GM23338 (cell line): ENCODE data around the gene EYA4. TPM values are rescaled to one million over a fixed set of nuclear protein-coding genes. Genes with fewer than 3 reads are reported as not detected.

Source experiments
- ATAC-seq: fragments of 200-7000 bp; cut with Tn5 transposase; 3 replicates; pipeline ENCODE4 v1.9.1; 2020
- DNase-seq: peaks from one replicate; pipeline ENCODE4 v3.0.0-alpha.2; 2015; ENCODE audit warnings: low spot score
- H2AFZ ChIP-seq: fragments of 200-600 bp; sonication (generic); 2 replicates; pipeline ENCODE4 v1.8.0; 2016; ENCODE audit warnings: antibody characterized with exemption, mild to moderate bottlenecking, moderate library complexity
- H3F3A ChIP-seq: fragments of 200-600 bp; sonication (generic); replicated peaks from 2 replicates; pipeline ENCODE4 v1.8.0; 2017; ENCODE audit warnings: antibody characterized with exemption, mixed run types, low read depth
- H3K27ac ChIP-seq: fragments of 200-600 bp; sonication (generic); 2 replicates; pipeline ENCODE4 v1.6.1; 2016; ENCODE audit warnings: low read depth
- H3K27me3 ChIP-seq: fragments of 200-600 bp; sonication (generic); 2 replicates; pipeline ENCODE4 v1.8.0; 2016; ENCODE audit warnings: mild to moderate bottlenecking, mixed run types, moderate library complexity; ENCODE audit not compliant: insufficient read depth
- H3K36me3 ChIP-seq: fragments of 200-600 bp; sonication (generic); 2 replicates; pipeline ENCODE4 v1.8.0; 2016; ENCODE audit warnings: mild to moderate bottlenecking; ENCODE audit not compliant: insufficient read depth
- H3K4me1 ChIP-seq: fragments of 200-600 bp; sonication (generic); 2 replicates; pipeline ENCODE4 v1.8.0; 2016; ENCODE audit warnings: mild to moderate bottlenecking, moderate library complexity; ENCODE audit not compliant: insufficient read depth
- H3K4me2 ChIP-seq: fragments of 200-600 bp; sonication (generic); 2 replicates; pipeline ENCODE4 v1.7.1; 2017; ENCODE audit warnings: mixed run types
- H3K4me3 ChIP-seq: fragments of 200-600 bp; sonication (generic); 2 replicates; pipeline ENCODE4 v1.6.1; 2016; ENCODE audit warnings: mixed run types
- H3K79me2 ChIP-seq: fragments of 200-600 bp; sonication (generic); replicated peaks from 2 replicates; pipeline ENCODE4 v1.8.0; 2017; ENCODE audit warnings: mild to moderate bottlenecking; ENCODE audit not compliant: insufficient read depth
- H3K9me2 ChIP-seq: fragments of 200-600 bp; sonication (generic); 2 replicates; pipeline ENCODE4 v1.8.0; 2017; ENCODE audit not compliant: insufficient read depth
- H4K20me1 ChIP-seq: fragments of 200-600 bp; sonication (generic); replicated peaks from 2 replicates; pipeline ENCODE4 v1.8.0; 2017; ENCODE audit warnings: mild to moderate bottlenecking; ENCODE audit not compliant: insufficient read depth
- H3K27ac Mint-ChIP-seq: 2 replicates; pipeline ENCODE4 v1.8.0; 2020; ENCODE audit warnings: inconsistent platforms, mild to moderate bottlenecking, moderate library complexity, mixed read lengths
- H3K27me3 Mint-ChIP-seq: 3 replicates; pipeline ENCODE4 v1.8.0; 2022; ENCODE audit warnings: low read depth, mild to moderate bottlenecking, moderate library complexity, mixed read lengths, inconsistent platforms; ENCODE audit not compliant: insufficient read depth, poor library complexity
- H3K36me3 Mint-ChIP-seq: 3 replicates; pipeline ENCODE4 v1.8.0; 2021; ENCODE audit warnings: low read depth, mild to moderate bottlenecking, inconsistent platforms, moderate library complexity, mixed read lengths
- H3K4me1 Mint-ChIP-seq: 3 replicates; pipeline ENCODE4 v1.8.0; 2020; ENCODE audit warnings: mild to moderate bottlenecking, inconsistent platforms, mixed read lengths
- H3K4me3 Mint-ChIP-seq: 3 replicates; pipeline ENCODE4 v1.8.0; 2021; ENCODE audit warnings: moderate library complexity, mild to moderate bottlenecking, inconsistent platforms, mixed read lengths
- H3K9me3 Mint-ChIP-seq: 3 replicates; pipeline ENCODE4 v1.8.0; 2020; ENCODE audit warnings: moderate library complexity, mild to moderate bottlenecking, inconsistent platforms, mixed read lengths
- CREB1 ChIP-seq: fragments of 250-450 bp; sonication (Bioruptor Pico); IDR thresholded peaks from 2 replicates; pipeline ENCODE4 v1.5.0; 2020; ENCODE audit warnings: low read depth, mild to moderate bottlenecking, moderate library complexity
- NANOG ChIP-seq: IDR thresholded peaks from 2 replicates; pipeline ENCODE4 v1.6.1; 2016; ENCODE audit warnings: antibody characterized with exemption, borderline replicate concordance
- STAT1 ChIP-seq: IDR thresholded peaks from one replicate; pipeline ENCODE4 v1.6.1; 2016; ENCODE audit warnings: antibody characterized with exemption; ENCODE audit not compliant: unreplicated experiment
- ZNF114 ChIP-seq: fragments of 250-450 bp; sonication (Bioruptor Pico); IDR thresholded peaks from 2 replicates; pipeline ENCODE4 v1.5.0; 2020; ENCODE audit warnings: mild to moderate bottlenecking, moderate library complexity
- ZNF331 ChIP-seq: fragments of 250-450 bp; sonication (Bioruptor Pico); IDR thresholded peaks from 2 replicates; pipeline ENCODE4 v1.5.0; 2020; ENCODE audit warnings: low read depth, mild to moderate bottlenecking, moderate library complexity
- polyA plus RNA-seq: library from polyadenylated mRNA; unstranded; fragments of >200 nt; fragmentation: Nextera tagmentation; extraction: Ambion mirVana; gene quantifications from 2 replicates; pipeline ENCODE4 v1.2.1, GENCODE V29; 2016
- total RNA-seq: library from RNA; depleted of rRNA; stranded (reverse); fragments of >200 nt; shearing (Covaris generic); gene quantifications from 2 replicates; pipeline ENCODE4 v1.2.3, GENCODE V29; 2014
- TF ChIP-seq, protein P1 (sequence below): fragments of 250-450 bp; sonication (Bioruptor Pico); IDR thresholded peaks from 2 replicates; pipeline ENCODE4 v1.5.0; 2020; ENCODE audit warnings: mild to moderate bottlenecking, moderate library complexity
- TF ChIP-seq, protein P2 (sequence below): IDR thresholded peaks from 2 replicates; pipeline ENCODE4 v1.6.1; 2016; ENCODE audit warnings: antibody characterized with exemption
- TF ChIP-seq, protein P3 (sequence below), 2 experiments: fragments of 200-600 bp in 1 of 2; sonication (generic) in 1 of 2; conservative IDR thresholded peaks; 2 replicates each; pipeline versions ENCODE4 v1.5.1 to v1.6.1; 2016 to 2017; ENCODE audit warnings: antibody characterized with exemption in 2 of 2, low read depth in 2 of 2, mild to moderate bottlenecking in 2 of 2, moderate library complexity in 1 of 2
- TF ChIP-seq, protein P4 (sequence below): IDR thresholded peaks from one replicate; pipeline ENCODE4 v1.6.1; 2018; ENCODE audit warnings: antibody characterized with exemption; ENCODE audit not compliant: unreplicated experiment

EYA4 gene
- total and polyA plus RNA-seq, 2 experiments from 2014 or later, result 0.05 to 0.21 TPM

DNA sequence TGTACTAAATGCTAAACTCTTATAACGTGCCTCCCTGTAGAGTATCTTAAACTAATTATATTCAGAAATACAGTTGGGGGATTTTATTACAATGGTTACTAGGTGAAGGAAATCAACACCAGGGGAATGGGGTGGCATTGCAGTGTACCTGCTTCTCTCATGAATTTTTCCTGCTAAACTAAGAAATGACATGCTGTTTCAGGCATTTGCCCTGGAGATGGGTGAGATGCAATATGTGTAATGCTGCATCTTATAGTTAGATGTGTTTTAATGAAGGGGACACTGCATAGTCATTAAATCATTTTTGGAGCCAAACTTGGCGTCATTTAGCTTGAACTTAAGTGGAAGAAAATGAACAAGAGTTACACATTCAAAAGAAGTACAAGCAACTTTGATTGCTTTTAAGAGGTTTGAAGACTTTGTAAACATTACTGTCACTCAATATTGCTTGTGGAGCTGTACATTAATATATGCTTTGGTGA is 4.3 kb downstream of the EYA4 start (continued):
- TF ChIP-seq, protein P1, sequence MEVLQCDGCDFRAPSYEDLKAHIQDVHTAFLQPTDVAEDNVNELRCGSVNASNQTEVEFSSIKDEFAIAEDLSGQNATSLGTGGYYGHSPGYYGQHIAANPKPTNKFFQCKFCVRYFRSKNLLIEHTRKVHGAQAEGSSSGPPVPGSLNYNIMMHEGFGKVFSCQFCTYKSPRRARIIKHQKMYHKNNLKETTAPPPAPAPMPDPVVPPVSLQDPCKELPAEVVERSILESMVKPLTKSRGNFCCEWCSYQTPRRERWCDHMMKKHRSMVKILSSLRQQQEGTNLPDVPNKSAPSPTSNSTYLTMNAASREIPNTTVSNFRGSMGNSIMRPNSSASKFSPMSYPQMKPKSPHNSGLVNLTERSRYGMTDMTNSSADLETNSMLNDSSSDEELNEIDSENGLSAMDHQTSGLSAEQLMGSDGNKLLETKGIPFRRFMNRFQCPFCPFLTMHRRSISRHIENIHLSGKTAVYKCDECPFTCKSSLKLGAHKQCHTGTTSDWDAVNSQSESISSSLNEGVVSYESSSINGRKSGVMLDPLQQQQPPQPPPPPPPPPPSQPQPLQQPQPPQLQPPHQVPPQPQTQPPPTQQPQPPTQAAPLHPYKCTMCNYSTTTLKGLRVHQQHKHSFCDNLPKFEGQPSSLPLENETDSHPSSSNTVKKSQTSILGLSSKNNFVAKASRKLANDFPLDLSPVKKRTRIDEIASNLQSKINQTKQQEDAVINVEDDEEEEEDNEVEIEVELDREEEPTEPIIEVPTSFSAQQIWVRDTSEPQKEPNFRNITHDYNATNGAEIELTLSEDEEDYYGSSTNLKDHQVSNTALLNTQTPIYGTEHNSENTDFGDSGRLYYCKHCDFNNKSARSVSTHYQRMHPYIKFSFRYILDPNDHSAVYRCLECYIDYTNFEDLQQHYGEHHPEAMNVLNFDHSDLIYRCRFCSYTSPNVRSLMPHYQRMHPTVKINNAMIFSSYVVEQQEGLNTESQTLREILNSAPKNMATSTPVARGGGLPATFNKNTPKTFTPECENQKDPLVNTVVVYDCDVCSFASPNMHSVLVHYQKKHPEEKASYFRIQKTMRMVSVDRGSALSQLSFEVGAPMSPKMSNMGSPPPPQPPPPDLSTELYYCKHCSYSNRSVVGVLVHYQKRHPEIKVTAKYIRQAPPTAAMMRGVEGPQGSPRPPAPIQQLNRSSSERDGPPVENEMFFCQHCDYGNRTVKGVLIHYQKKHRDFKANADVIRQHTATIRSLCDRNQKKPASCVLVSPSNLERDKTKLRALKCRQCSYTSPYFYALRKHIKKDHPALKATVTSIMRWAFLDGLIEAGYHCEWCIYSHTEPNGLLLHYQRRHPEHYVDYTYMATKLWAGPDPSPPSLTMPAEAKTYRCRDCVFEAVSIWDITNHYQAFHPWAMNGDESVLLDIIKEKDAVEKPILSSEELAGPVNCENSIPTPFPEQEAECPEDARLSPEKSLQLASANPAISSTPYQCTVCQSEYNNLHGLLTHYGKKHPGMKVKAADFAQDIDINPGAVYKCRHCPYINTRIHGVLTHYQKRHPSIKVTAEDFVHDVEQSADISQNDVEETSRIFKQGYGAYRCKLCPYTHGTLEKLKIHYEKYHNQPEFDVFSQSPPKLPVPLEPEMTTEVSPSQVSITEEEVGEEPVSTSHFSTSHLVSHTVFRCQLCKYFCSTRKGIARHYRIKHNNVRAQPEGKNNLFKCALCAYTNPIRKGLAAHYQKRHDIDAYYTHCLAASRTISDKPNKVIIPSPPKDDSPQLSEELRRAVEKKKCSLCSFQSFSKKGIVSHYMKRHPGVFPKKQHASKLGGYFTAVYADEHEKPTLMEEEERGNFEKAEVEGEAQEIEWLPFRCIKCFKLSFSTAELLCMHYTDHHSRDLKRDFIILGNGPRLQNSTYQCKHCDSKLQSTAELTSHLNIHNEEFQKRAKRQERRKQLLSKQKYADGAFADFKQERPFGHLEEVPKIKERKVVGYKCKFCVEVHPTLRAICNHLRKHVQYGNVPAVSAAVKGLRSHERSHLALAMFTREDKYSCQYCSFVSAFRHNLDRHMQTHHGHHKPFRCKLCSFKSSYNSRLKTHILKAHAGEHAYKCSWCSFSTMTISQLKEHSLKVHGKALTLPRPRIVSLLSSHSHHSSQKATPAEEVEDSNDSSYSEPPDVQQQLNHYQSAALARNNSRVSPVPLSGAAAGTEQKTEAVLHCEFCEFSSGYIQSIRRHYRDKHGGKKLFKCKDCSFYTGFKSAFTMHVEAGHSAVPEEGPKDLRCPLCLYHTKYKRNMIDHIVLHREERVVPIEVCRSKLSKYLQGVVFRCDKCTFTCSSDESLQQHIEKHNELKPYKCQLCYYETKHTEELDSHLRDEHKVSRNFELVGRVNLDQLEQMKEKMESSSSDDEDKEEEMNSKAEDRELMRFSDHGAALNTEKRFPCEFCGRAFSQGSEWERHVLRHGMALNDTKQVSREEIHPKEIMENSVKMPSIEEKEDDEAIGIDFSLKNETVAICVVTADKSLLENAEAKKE (CRISPR knock-in tag), result no peak
- no peak for TF ChIP-seq ZNF114 (CRISPR knock-in tag)

DNA sequence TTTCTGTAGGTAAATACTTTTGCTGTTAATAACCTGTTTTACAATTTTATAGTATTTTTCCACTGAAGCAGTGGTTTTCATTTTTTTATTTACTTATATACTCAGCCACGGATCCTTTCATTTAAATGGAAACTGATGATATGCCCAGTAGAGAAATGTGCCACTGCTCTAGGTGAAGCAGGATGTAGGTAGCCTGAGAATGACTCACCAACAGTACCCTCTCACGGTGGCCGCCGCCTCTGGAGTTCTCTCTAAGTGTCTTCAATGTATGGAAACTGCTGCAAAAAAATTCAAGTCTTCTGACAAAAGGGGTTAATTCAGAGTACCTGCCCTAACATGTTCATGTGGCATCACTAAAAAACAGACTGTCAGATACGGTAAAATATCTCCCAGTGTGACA is 6.4 kb downstream of the EYA4 start:
- Histone ChIP-seq H3K79me2 (no peaks in the 10 kb centered on the region), H2AFZ (no peak overlapping the region), H3K27ac (no peak overlapping the region), H3K4me1 (peaks cover 22% of the 10 kb centered on the region), H3K36me3 (no peaks in the 10 kb centered on the region), H3K4me2 (no peak overlapping the region), H4K20me1 (no peaks in the 10 kb centered on the region), H3K4me3 (no peak overlapping the region), H3F3A (no peaks in the 10 kb centered on the region), H3K27me3 (peaks cover 44% of the 10 kb centered on the region), H3K9me2 (no peaks in the 10 kb centered on the region)
- ATAC-seq (peak; percentile 53), DNase-seq (no peak)
- Mint-ChIP-seq H3K4me3 (no peak overlapping the region), H3K36me3 (no peaks in the 10 kb centered on the region), H3K4me1 (peaks cover 33% of the 10 kb centered on the region), H3K27ac (no peak overlapping the region), H3K27me3 (peaks cover 29% of the 10 kb centered on the region), H3K9me3 (no peaks in the 10 kb centered on the region)
- TF ChIP-seq, protein P2, sequence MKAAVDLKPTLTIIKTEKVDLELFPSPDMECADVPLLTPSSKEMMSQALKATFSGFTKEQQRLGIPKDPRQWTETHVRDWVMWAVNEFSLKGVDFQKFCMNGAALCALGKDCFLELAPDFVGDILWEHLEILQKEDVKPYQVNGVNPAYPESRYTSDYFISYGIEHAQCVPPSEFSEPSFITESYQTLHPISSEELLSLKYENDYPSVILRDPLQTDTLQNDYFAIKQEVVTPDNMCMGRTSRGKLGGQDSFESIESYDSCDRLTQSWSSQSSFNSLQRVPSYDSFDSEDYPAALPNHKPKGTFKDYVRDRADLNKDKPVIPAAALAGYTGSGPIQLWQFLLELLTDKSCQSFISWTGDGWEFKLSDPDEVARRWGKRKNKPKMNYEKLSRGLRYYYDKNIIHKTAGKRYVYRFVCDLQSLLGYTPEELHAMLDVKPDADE, result no peak
- TF ChIP-seq ZNF331 (CRISPR knock-in tag), result no peak
- TF ChIP-seq STAT1, result no peak
- TF ChIP-seq, protein P3, sequence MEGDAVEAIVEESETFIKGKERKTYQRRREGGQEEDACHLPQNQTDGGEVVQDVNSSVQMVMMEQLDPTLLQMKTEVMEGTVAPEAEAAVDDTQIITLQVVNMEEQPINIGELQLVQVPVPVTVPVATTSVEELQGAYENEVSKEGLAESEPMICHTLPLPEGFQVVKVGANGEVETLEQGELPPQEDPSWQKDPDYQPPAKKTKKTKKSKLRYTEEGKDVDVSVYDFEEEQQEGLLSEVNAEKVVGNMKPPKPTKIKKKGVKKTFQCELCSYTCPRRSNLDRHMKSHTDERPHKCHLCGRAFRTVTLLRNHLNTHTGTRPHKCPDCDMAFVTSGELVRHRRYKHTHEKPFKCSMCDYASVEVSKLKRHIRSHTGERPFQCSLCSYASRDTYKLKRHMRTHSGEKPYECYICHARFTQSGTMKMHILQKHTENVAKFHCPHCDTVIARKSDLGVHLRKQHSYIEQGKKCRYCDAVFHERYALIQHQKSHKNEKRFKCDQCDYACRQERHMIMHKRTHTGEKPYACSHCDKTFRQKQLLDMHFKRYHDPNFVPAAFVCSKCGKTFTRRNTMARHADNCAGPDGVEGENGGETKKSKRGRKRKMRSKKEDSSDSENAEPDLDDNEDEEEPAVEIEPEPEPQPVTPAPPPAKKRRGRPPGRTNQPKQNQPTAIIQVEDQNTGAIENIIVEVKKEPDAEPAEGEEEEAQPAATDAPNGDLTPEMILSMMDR (conservative IDR thresholded peaks at IDR 0.05; ENCODE audit: low read depth in 2 of 2), result no peak
- TF ChIP-seq, protein P4, sequence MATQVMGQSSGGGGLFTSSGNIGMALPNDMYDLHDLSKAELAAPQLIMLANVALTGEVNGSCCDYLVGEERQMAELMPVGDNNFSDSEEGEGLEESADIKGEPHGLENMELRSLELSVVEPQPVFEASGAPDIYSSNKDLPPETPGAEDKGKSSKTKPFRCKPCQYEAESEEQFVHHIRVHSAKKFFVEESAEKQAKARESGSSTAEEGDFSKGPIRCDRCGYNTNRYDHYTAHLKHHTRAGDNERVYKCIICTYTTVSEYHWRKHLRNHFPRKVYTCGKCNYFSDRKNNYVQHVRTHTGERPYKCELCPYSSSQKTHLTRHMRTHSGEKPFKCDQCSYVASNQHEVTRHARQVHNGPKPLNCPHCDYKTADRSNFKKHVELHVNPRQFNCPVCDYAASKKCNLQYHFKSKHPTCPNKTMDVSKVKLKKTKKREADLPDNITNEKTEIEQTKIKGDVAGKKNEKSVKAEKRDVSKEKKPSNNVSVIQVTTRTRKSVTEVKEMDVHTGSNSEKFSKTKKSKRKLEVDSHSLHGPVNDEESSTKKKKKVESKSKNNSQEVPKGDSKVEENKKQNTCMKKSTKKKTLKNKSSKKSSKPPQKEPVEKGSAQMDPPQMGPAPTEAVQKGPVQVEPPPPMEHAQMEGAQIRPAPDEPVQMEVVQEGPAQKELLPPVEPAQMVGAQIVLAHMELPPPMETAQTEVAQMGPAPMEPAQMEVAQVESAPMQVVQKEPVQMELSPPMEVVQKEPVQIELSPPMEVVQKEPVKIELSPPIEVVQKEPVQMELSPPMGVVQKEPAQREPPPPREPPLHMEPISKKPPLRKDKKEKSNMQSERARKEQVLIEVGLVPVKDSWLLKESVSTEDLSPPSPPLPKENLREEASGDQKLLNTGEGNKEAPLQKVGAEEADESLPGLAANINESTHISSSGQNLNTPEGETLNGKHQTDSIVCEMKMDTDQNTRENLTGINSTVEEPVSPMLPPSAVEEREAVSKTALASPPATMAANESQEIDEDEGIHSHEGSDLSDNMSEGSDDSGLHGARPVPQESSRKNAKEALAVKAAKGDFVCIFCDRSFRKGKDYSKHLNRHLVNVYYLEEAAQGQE, result no peak
- TF ChIP-seq NANOG, result no peak
- TF ChIP-seq ZNF114 (CRISPR knock-in tag), result no peak
- TF ChIP-seq CREB1 (CRISPR knock-in tag), result no peak
